Coronary artery (tissue), 2 donors: ENCODE results near the gene TTC23L.

Experiments
- DNase-seq: peaks from one replicate; pipeline ENCODE4 v3.0.0-alpha.2; 2017; ENCODE audit warnings: low spot score
- H3K27ac ChIP-seq, 2 donors: fragments of 200-600 bp; sonication (generic); one replicate each; pipeline ENCODE4 v1.5.1; 2016 to 2019
- H3K4me3 ChIP-seq: fragments of 200-600 bp; sonication (generic); 2 replicates; pipeline ENCODE4 v1.5.1; 2016; ENCODE audit warnings: mild to moderate bottlenecking, moderate library complexity
- CTCF ChIP-seq: fragments of 200-600 bp; sonication (generic); IDR thresholded peaks from one replicate; pipeline ENCODE4 v1.5.1; 2019; ENCODE audit warnings: antibody characterized with exemption

Gene TTC23L

GRCh38 chr5:34900652-34901051 lies 61.7 kb downstream of the TTC23L start:
- TF ChIP-seq CTCF, result no peak
- H3K4me3 ChIP-seq, result no peak overlapping the region
- no peak for DNase-seq
- H3K27ac ChIP-seq, result no peak overlapping the region

GRCh38 chr5:34903260-34903659 lies 64.3 kb downstream of the TTC23L start:
- no peak for DNase-seq
- Histone ChIP-seq H3K27ac (no peak overlapping the region), H3K4me3 (no peak overlapping the region)
- no peak for TF ChIP-seq CTCF

GRCh38 chr5:34905564-34905963 lies 66.6 kb downstream of the TTC23L start:
- no peak overlapping the region for H3K27ac ChIP-seq
- no peak for DNase-seq
- no peak for TF ChIP-seq CTCF
- no peak overlapping the region for H3K4me3 ChIP-seq

GRCh38 chr5:34913072-34913471 lies 74.1 kb downstream of the TTC23L start:
- no peak for TF ChIP-seq CTCF
- no peak for DNase-seq
- H3K27ac ChIP-seq, result no peak overlapping the region
- H3K4me3 ChIP-seq, result no peak overlapping the region

GRCh38 chr5:34914671-34915138 lies 75.7 kb downstream of the TTC23L start:
- no peak for DNase-seq
- Histone ChIP-seq H3K4me3 (peak overlapping the region; percentile 95), H3K27ac (peak overlapping the region; percentile 67 to 92)
- no peak for TF ChIP-seq CTCF

GRCh38 chr5:34915139-34915855 lies 76.3 kb downstream of the TTC23L start, which contains the start of the genes BRIX1 and RAD1:
BRIX1 (plus strand) TSS chr5:34915711; CDS start chr5:34915739, 28 bp downstream.
RAD1 (minus strand) TSS chr5:34915504; CDS start chr5:34914892, 612 bp downstream.
- no peak for TF ChIP-seq CTCF
- H3K27ac ChIP-seq, result peak within 1 kb of the TSS; percentile 67 to 92
- peak; percentile 97 for DNase-seq
- peak within 1 kb of the TSS; percentile 95 for H3K4me3 ChIP-seq

GRCh38 chr5:34915856-34916192 lies 76.9 kb downstream of the TTC23L start:
- DNase-seq, result no peak
- H3K4me3 ChIP-seq, result peak overlapping the region; percentile 95
- H3K27ac ChIP-seq, result peak overlapping the region; percentile 67 to 83
- no peak for TF ChIP-seq CTCF
